ENCODE data around the gene CAMK1G.

- TF ChIP-seq CTCF (optimal IDR thresholded peaks at IDR 0.05 in 1 of 3, IDR thresholded peaks at IDR 0.05 in 1 of 3, conservative IDR thresholded peaks at IDR 0.05 in 1 of 3; ENCODE audit: extremely low read depth in 1 of 3, insufficient read depth in 2 of 3, low read length in 3 of 3) (no peak), EZH2 (IDR thresholded peaks at IDR 0.05; ENCODE audit: low read length) (no peak)
Observed at GRCh38 chr1:209577346-209577745, 6.2 kb upstream of the CAMK1G start.
